Measurements from ENCODE around the gene FOXJ1. TPM values are rescaled to one million over a fixed set of nuclear protein-coding genes. Genes with fewer than 3 reads are reported as not detected.

FOXJ1 gene
- total RNA-seq, 1 experiment from 2014 or later, result 0.28 TPM

DNA sequence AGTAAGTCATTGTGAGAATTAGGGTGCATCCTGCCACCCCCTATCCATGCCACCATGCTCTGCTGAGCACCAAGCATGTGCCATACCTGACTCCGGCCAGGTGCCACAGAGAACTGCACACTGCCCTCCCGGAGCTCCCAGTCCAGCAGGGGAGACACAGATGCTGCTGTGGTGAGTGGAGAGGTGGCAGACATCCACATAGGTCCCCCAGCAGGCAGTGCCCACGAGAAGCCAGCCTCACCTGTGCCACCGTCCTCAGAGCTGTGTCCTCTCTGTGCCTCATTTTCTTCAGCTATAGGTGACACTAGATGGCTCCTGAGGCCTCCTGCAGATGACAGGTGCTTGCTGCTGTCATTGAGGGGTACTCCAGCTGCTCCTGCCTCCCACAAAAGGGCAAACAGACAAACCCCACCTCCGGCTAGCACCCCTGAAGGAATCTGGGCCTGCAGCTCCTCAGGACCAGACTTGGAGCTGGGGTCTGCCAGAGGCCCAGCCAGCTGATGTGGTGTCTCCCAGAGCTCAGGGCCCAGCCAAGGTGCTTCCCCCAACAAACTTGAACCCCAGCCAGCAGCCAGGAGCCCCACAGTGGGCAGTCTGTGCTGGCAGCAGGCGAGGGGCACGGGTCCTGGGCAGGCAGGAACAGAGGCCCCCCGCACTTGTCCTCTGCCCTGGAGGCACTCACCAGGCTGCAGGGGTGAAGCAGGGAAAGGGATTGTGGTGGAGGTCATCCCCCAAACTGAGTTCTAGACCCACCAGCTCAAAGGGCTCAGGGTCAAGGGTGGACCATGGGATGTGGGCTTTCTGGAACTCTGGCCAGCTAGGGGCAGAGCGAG lies 17.1 kb downstream of the FOXJ1 start:
- TF ChIP-seq REST (IDR thresholded peaks at IDR 0.05; ENCODE audit: insufficient read depth in 1 of 2, low read depth in 2 of 2, low read length in 1 of 2), result no peak
- peak; percentile 41 for TF ChIP-seq CTCF (IDR thresholded peaks at IDR 0.05)
- intact Hi-C loops (cut with micrococcal nuclease; ENCODE audit: unreplicated experiment), result loop anchor here (5.0 kb wide), 1 partner anchor 58 kb away; no protein-coding TSS in a partner anchor

DNA sequence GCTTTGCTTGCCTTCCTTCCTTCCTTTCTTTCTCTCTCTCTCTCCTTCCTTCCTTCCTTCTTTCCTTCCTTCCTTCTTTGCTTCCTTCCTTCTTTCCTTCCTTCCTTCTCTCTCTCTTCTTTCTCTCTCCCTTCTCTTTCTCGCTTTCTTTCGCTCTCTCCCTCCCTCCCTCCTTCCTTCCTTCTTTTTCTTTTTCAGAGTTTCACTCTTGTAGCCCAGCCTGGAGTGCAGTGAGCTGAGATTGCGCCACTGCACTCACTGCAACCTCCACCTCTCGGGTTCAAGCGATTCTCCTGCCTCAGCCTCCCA lies 17.9 kb downstream of the FOXJ1 start:
- ChIA-PET CTCF (interaction anchor here (0.5 to 7.1 kb wide), 12 partner anchors 8 to 172 kb away, joined by 3 to 63 read pairs (median 4); no protein-coding TSS in a partner anchor), POLR2A (interaction anchor here (0.6 kb wide), 2 partner anchors 18 to 295 kb away, joined by 3 to 6 read pairs; partner anchors contain the start of gene FOXJ1)
- TF ChIP-seq POLR2AphosphoS5 (IDR thresholded peaks at IDR 0.05; ENCODE audit: low read depth, low read length) (no peak), SIN3A (IDR thresholded peaks at IDR 0.05; ENCODE audit: borderline replicate concordance, insufficient read depth, low read depth, low read length) (no peak), REST (IDR thresholded peaks at IDR 0.05; ENCODE audit: insufficient read depth in 1 of 2, low read depth in 2 of 2, low read length in 1 of 2) (no peak), CTCF (IDR thresholded peaks at IDR 0.05) (no peak), TCF7L2 (IDR thresholded peaks at IDR 0.05; ENCODE audit: low read depth, low read length) (no peak)
- Histone ChIP-seq H3K4me1 (ENCODE audit: control insufficient read depth, insufficient read depth, low read length) (no peaks in the 10 kb centered on the region), H3K36me3 (ENCODE audit: control insufficient read depth, insufficient read depth, low read length) (no peaks in the 10 kb centered on the region), H3K27ac (ENCODE audit: low read length) (no peak overlapping the region), H3K4me3 (ENCODE audit: low read depth in 2 of 2, low read length in 2 of 2) (no peak overlapping the region), H3K27me3 (ENCODE audit: control insufficient read depth, insufficient read depth, low read length) (no peaks in the 10 kb centered on the region), H3K9me3 (ENCODE audit: control insufficient read depth, insufficient read depth, low read depth, low read length) (no peaks in the 10 kb centered on the region)
- DNase-seq (ENCODE audit: low read depth, low spot score) (no peak), ATAC-seq (no peak)
- intact Hi-C loops (cut with micrococcal nuclease; ENCODE audit: unreplicated experiment) (loop anchor here (5.0 kb wide), 1 partner anchor 59 kb away; no protein-coding TSS in a partner anchor), in situ Hi-C loops (cut with HindIII; ENCODE audit: low pct_unique_long_range_greater_than_20kb, low sequenced_read_pairs) (no loop called here)
- no TSS peak for BruUV-seq (replicated peaks)

More for the DNA sequence above, 17.1 kb downstream of the FOXJ1 start:
- Histone ChIP-seq H3K4me3 (ENCODE audit: low read depth in 2 of 2, low read length in 2 of 2) (no peak overlapping the region), H3K4me1 (ENCODE audit: control insufficient read depth, insufficient read depth, low read length) (no peaks in the 10 kb centered on the region), H3K27me3 (ENCODE audit: control insufficient read depth, insufficient read depth, low read length) (no peaks in the 10 kb centered on the region), H3K36me3 (ENCODE audit: control insufficient read depth, insufficient read depth, low read length) (no peaks in the 10 kb centered on the region), H3K27ac (ENCODE audit: low read length) (no peak overlapping the region), H3K9me3 (ENCODE audit: control insufficient read depth, insufficient read depth, low read depth, low read length) (no peaks in the 10 kb centered on the region)
- CTCF ChIA-PET, result interaction anchor here (0.5 to 7.1 kb wide), 10 partner anchors 9 to 171 kb away, joined by 3 to 63 read pairs (median 6); no protein-coding TSS in a partner anchor
- no TSS peak for BruUV-seq (replicated peaks)
- ATAC-seq (no peak; the same call in 1 of the 2 replicates), DNase-seq (ENCODE audit: low read depth, low spot score) (no peak)
- POLR2A ChIA-PET, result interaction anchor here (0.6 to 0.7 kb wide), 2 partner anchors 14 to 294 kb away, joined by 3 read pairs; no protein-coding TSS in a partner anchor
- in situ Hi-C loops (cut with HindIII; ENCODE audit: low pct_unique_long_range_greater_than_20kb, low sequenced_read_pairs), result no loop called here

Data from Panc1 (cell line).